H9 (cell line): ENCODE results near the gene NR3C2. TPM values are rescaled to one million over a fixed set of nuclear protein-coding genes. Genes with fewer than 3 reads are reported as not detected.

ENCODE experiments used
- DNase-seq: peaks from one replicate; pipeline ENCODE4 v3.0.0-alpha.2; 2017
- H2AFZ ChIP-seq: one replicate; pipeline ENCODE4 v1.6.1; 2013; ENCODE audit warnings: mild to moderate bottlenecking, low read length, control low read depth, moderate library complexity
- H2AK5ac ChIP-seq: 2 replicates; pipeline ENCODE4 v1.6.1; 2013; ENCODE audit warnings: low read length, control low read depth, mixed read lengths; ENCODE audit not compliant: insufficient read length
- H2BK120ac ChIP-seq: one replicate; pipeline ENCODE4 v1.6.1; 2013; ENCODE audit warnings: low read depth, mild to moderate bottlenecking, low read length, control low read depth, inconsistent platforms; ENCODE audit not compliant: poor library complexity, severe bottlenecking
- H2BK12ac ChIP-seq: 2 replicates; pipeline ENCODE4 v1.6.1; 2013; ENCODE audit warnings: low read length, control low read depth, mixed read lengths, low read depth; ENCODE audit not compliant: insufficient read length
- H2BK15ac ChIP-seq: 2 replicates; pipeline ENCODE4 v1.6.1; 2013; ENCODE audit warnings: low read depth, low read length, control low read depth
- H2BK20ac ChIP-seq: one replicate; pipeline ENCODE4 v1.6.1; 2013; ENCODE audit warnings: low read depth, mild to moderate bottlenecking, low read length, control low read depth, inconsistent platforms; ENCODE audit not compliant: poor library complexity, severe bottlenecking
- H2BK5ac ChIP-seq: 2 replicates; pipeline ENCODE4 v1.6.1; 2013; ENCODE audit warnings: low read length, control low read depth, mixed read lengths; ENCODE audit not compliant: insufficient read length
- H3K14ac ChIP-seq: 2 replicates; pipeline ENCODE4 v1.6.1; 2013; ENCODE audit warnings: low read length, control low read depth; ENCODE audit not compliant: insufficient read depth
- H3K18ac ChIP-seq: 2 replicates; pipeline ENCODE4 v1.6.1; 2013; ENCODE audit warnings: low read depth, mild to moderate bottlenecking, mixed read lengths, low read length, control low read depth; ENCODE audit not compliant: insufficient read length
- H3K23ac ChIP-seq: 2 replicates; pipeline ENCODE4 v1.6.1; 2013; ENCODE audit warnings: low read length, control low read depth, mixed read lengths, low read depth; ENCODE audit not compliant: insufficient read length
- H3K23me2 ChIP-seq: 2 replicates; pipeline ENCODE4 v1.6.1; 2013; ENCODE audit warnings: low read depth, mild to moderate bottlenecking, mixed read lengths, low read length, control low read depth; ENCODE audit not compliant: insufficient read length, poor library complexity, severe bottlenecking
- H3K27ac ChIP-seq: 2 replicates; pipeline ENCODE4 v1.5.1; 2013; ENCODE audit warnings: low read length, control low read depth, mixed read lengths, low read depth; ENCODE audit not compliant: insufficient read length
- H3K27me3 ChIP-seq: 2 replicates; pipeline ENCODE4 v1.6.1; 2013; ENCODE audit warnings: low read length, control low read depth, inconsistent platforms; ENCODE audit not compliant: insufficient read depth
- H3K4ac ChIP-seq: 2 replicates; pipeline ENCODE4 v1.6.1; 2013; ENCODE audit warnings: low read depth, mild to moderate bottlenecking, control low read depth, inconsistent platforms, low read length, moderate library complexity
- H3K4me1 ChIP-seq: 2 replicates; pipeline ENCODE4 v1.6.1; 2013; ENCODE audit warnings: low read length, control low read depth, inconsistent platforms; ENCODE audit not compliant: insufficient read depth
- H3K4me2 ChIP-seq: 2 replicates; pipeline ENCODE4 v1.6.1; 2013; ENCODE audit warnings: low read length, control low read depth, mixed read lengths; ENCODE audit not compliant: insufficient read length, insufficient read depth
- H3K56ac ChIP-seq: 2 replicates; pipeline ENCODE4 v1.6.1; 2013; ENCODE audit warnings: low read depth, mild to moderate bottlenecking, mixed read lengths, low read length, control low read depth; ENCODE audit not compliant: insufficient read length
- H3K79me1 ChIP-seq: 2 replicates; pipeline ENCODE4 v1.6.1; 2013; ENCODE audit warnings: low read depth, mild to moderate bottlenecking, moderate library complexity, low read length, control low read depth, inconsistent platforms; ENCODE audit not compliant: insufficient read depth, poor library complexity, severe bottlenecking
- H3K79me2 ChIP-seq: 2 replicates; pipeline ENCODE4 v1.6.1; 2013; ENCODE audit warnings: low read length, control low read depth, inconsistent platforms; ENCODE audit not compliant: insufficient read depth
- H3K9ac ChIP-seq: 2 replicates; pipeline ENCODE4 v1.6.1; 2013; ENCODE audit warnings: low read length, control low read depth, mixed read lengths; ENCODE audit not compliant: insufficient read length; ENCODE audit errors: extremely low read depth
- H3K9me3 ChIP-seq: one replicate; pipeline ENCODE4 v1.6.1; 2013; ENCODE audit warnings: low read depth, low read length, inconsistent platforms; ENCODE audit not compliant: control insufficient read depth
- H3T11ph ChIP-seq: one replicate; pipeline ENCODE4 v1.6.1; 2013; ENCODE audit warnings: mild to moderate bottlenecking, low read length, control low read depth, inconsistent platforms
- H4K20me1 ChIP-seq: one replicate; pipeline ENCODE4 v1.6.1; 2013; ENCODE audit not compliant: control insufficient read depth, insufficient read length, insufficient read depth
- H4K5ac ChIP-seq: 2 replicates; pipeline ENCODE4 v1.6.1; 2013; ENCODE audit warnings: low read depth, mild to moderate bottlenecking, mixed read lengths, low read length, control low read depth; ENCODE audit not compliant: insufficient read length
- H4K8ac ChIP-seq: replicated peaks from 2 replicates; pipeline ENCODE4 v1.6.1; 2013; ENCODE audit warnings: low read length, control low read depth, mixed read lengths, low read depth; ENCODE audit not compliant: insufficient read length
- H4K91ac ChIP-seq: 2 replicates; pipeline ENCODE4 v1.6.1; 2013; ENCODE audit warnings: low read depth, mild to moderate bottlenecking, moderate library complexity, mixed read lengths, low read length, control low read depth; ENCODE audit not compliant: insufficient read length
- H3K27ac Mint-ChIP-seq, 3 experiments: 2 replicates in 2 of 3; 3 replicates in 1 of 3; pipeline ENCODE4 v1.8.0; 2020 to 2021; ENCODE audit warnings: mixed read lengths in 3 of 3, mild to moderate bottlenecking in 1 of 3, moderate library complexity in 1 of 3
- H3K27me3 Mint-ChIP-seq: 2 replicates; pipeline ENCODE4 v1.8.0; 2021; ENCODE audit warnings: low read depth, mild to moderate bottlenecking, moderate library complexity, mixed read lengths
- H3K36me3 Mint-ChIP-seq, 3 experiments: 2 replicates in 2 of 3; 3 replicates in 1 of 3; pipeline ENCODE4 v1.8.0; 2020 to 2021; ENCODE audit warnings: low read depth in 3 of 3, mixed read lengths in 3 of 3; ENCODE audit not compliant: insufficient read depth in 1 of 3
- H3K4me1 Mint-ChIP-seq, 2 experiments: 2 replicates each; pipeline ENCODE4 v1.8.0; 2020; ENCODE audit warnings: mixed read lengths in 2 of 2
- H3K4me3 Mint-ChIP-seq, 2 experiments: 2 replicates in 1 of 2; 3 replicates in 1 of 2; pipeline ENCODE4 v1.8.0; 2020 to 2021; ENCODE audit warnings: mild to moderate bottlenecking in 2 of 2, mixed read lengths in 2 of 2, moderate library complexity in 1 of 2
- H3K9me3 Mint-ChIP-seq, 2 experiments: 2 replicates in 1 of 2; 3 replicates in 1 of 2; pipeline ENCODE4 v1.8.0; 2020; ENCODE audit warnings: mild to moderate bottlenecking in 2 of 2, mixed read lengths in 2 of 2, moderate library complexity in 1 of 2
- total RNA-seq: library from RNA; stranded (reverse); gene quantifications from 2 replicates; pipeline ENCODE4 v1.2.1, GENCODE V29; 2021
- TF ChIP-seq, protein P1 (sequence below): fragments of 200-600 bp; sonication (generic); conservative IDR thresholded peaks from 3 replicates; pipeline ENCODE4 v1.8.0; 2021; ENCODE audit warnings: antibody characterized with exemption, mild to moderate bottlenecking

NR3C2 gene
- total RNA-seq, 1 experiment from 2014 or later = 1.4 TPM

DNA sequence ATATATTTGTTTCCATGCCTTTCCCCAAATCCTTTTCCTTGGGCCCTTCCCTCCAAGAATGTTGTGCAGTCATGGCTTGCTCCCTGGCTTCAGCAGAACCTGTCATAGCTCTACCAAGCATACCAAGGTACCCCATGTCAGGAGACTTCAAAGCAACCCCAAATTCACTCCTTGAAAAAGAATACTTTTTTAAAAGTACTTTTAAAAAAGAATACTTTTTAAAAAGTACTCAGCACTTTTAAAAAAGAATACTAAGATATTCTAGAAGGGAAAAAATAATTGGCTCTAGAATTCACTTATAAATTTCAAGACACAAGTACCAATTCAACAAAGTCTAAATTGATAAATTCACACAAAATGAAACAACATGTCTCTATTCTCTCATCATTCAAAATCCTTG lies 76.0 kb downstream of the NR3C2 start:
- H4K5ac ChIP-seq = no peak overlapping the region
- H3K56ac ChIP-seq = no peak overlapping the region
- H2AK5ac ChIP-seq = no peak overlapping the region
- no peaks in the 10 kb centered on the region for H3K9me3 ChIP-seq
- no peak overlapping the region for H3K14ac ChIP-seq
- H3K4me2 ChIP-seq = no peak overlapping the region
- H2BK20ac ChIP-seq = no peak overlapping the region
- Mint-ChIP-seq H3K27ac (no peak overlapping the region), H3K36me3 (no peaks in the 10 kb centered on the region), H3K4me3 (no peak overlapping the region), H3K27me3 (no peaks in the 10 kb centered on the region; the same call in 1 of the 2 replicates), H3K4me1 (no peaks in the 10 kb centered on the region), H3K9me3 (no peaks in the 10 kb centered on the region)
- no peaks in the 10 kb centered on the region for H3K4me1 ChIP-seq
- no peak overlapping the region for H3K4ac ChIP-seq
- TF ChIP-seq, protein P1, sequence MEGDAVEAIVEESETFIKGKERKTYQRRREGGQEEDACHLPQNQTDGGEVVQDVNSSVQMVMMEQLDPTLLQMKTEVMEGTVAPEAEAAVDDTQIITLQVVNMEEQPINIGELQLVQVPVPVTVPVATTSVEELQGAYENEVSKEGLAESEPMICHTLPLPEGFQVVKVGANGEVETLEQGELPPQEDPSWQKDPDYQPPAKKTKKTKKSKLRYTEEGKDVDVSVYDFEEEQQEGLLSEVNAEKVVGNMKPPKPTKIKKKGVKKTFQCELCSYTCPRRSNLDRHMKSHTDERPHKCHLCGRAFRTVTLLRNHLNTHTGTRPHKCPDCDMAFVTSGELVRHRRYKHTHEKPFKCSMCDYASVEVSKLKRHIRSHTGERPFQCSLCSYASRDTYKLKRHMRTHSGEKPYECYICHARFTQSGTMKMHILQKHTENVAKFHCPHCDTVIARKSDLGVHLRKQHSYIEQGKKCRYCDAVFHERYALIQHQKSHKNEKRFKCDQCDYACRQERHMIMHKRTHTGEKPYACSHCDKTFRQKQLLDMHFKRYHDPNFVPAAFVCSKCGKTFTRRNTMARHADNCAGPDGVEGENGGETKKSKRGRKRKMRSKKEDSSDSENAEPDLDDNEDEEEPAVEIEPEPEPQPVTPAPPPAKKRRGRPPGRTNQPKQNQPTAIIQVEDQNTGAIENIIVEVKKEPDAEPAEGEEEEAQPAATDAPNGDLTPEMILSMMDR = no peak
- H3K23me2 ChIP-seq = no peaks in the 10 kb centered on the region
- no peak overlapping the region for H3K18ac ChIP-seq
- no peak overlapping the region for H2BK12ac ChIP-seq
- no peak for DNase-seq
- H3K79me2 ChIP-seq = no peaks in the 10 kb centered on the region
- no peak overlapping the region for H2AFZ ChIP-seq
- H3K27me3 ChIP-seq = no peaks in the 10 kb centered on the region
- no peak overlapping the region for H3K23ac ChIP-seq
- no peaks in the 10 kb centered on the region for H3K79me1 ChIP-seq
- H4K20me1 ChIP-seq = no peaks in the 10 kb centered on the region
- no peak overlapping the region for H4K8ac ChIP-seq
- no peak overlapping the region for H2BK15ac ChIP-seq
- no peak overlapping the region for H3K9ac ChIP-seq
- H3T11ph ChIP-seq = no peak overlapping the region
- H3K27ac ChIP-seq = no peak overlapping the region
- H2BK120ac ChIP-seq = no peak overlapping the region
- H4K91ac ChIP-seq = no peak overlapping the region
- H2BK5ac ChIP-seq = no peak overlapping the region
